NCI-H1694 treated with DMSO at 0.1 percent for 48 hours (cell line): ENCODE results near the gene STOX2.

Source experiments
- DNase-seq: peaks from one replicate; lab custom pipeline; 2025; lab: John Stamatoyannopoulos, UW

The STOX2 gene

GRCh38 chr4:183986291-183986970 lies 81.3 kb downstream of the STOX2 start:
- no peak for DNase-seq

DNA sequence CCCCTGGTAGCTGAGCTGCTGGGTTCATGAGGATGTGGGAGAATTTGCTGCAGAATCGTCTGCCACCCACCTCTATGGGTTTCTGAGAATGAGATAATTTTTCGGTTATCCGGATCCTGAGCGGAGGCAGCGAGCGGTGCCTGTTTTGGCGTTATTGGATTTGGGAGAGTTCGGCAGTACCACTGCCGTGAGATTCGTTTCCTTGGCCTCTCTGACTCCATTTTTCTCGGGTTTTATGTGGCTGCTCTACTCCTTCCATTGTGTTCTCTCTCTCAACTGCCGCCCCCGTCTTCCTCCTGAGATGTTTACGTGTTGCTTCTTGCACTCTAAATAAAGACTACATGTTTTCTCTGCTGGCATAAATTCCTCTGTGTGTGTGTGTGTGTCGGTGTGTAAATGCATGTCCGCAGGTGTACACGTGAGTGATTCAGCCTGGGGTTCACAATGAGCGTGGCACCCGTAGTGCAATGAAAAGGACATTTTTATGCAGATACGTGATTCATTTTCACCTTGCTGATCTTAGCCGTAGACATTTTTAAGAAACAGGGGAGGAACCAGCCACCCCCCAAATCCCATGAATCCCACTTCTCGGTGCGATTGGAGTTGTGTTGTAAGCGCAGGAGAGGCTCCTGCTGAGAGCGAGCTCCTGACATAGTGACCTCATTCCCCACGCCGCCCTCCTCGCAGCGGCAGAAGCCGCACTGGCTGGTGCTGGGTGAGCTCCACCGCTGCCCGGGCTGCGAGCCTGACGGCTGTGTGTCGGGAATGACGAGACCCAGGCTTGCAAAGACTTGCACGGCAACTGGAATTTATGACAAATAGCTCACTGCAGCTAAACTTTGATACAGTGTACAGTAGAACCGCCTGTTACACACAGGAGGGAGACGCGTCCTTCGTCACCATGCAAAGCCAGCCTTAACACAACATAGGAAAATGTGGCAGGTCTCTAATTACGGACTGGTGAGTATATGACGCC lies 82.2 kb downstream of the STOX2 start:
- DNase-seq = no peak

DNA sequence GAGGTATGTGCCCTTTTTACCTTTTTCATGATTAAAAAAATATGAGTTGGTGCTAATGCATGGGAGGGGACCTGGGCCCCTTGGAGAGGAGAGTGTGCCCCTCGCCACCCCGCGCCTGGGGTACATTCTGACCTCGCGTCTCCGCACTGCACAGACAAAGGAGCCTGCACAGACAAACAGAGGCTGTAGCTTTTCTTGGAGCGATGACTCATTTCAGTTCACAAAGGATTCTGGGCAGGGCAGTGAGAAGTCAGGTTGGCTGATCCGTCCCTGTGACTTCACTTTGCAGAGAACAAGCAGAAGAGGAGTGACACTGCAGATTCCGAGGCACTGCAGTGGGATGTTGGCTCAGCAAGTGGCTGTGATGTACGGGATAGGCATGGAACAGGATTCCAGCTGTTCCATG lies 82.9 kb downstream of the STOX2 start:
- DNase-seq = no peak

DNA sequence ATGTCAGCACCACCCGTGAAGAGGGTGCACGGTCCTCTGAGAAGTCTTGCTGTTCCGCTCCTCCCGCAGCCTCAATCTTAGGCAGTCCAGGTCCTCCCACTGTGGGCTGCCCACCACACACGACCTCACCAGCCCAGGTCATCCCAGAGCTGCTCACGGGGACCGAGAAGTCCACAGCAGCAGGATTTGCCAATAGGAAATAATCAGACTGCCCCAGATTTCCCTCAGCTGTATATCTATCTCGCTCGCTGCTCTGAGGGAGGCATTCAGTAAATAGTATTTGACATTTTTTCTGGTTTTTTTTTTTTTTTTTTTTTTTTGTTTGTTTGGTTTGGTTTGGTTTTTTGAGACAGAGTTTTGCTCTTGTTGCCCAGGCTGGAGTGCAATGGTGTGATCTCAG lies 83.8 kb downstream of the STOX2 start:
- DNase-seq = no peak

DNA sequence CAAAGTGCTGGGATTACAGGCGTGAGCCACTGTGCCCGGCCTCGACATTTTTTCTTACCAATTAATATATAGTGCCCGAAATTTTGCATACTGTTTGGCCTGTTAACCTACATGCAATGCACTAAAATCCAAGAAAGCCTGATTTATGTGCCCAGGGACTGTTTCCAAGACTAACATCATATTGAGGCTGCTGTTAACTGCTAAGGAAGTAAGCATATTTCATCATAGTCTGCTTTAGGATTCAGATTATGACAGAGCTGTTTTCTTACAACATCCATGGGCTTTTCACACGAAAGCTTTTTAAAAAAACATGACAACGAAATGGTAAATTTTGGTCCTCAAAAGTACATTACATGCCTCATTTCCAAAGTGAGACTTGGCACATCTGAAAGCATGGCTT lies 84.4 kb downstream of the STOX2 start:
- no peak for DNase-seq

DNA sequence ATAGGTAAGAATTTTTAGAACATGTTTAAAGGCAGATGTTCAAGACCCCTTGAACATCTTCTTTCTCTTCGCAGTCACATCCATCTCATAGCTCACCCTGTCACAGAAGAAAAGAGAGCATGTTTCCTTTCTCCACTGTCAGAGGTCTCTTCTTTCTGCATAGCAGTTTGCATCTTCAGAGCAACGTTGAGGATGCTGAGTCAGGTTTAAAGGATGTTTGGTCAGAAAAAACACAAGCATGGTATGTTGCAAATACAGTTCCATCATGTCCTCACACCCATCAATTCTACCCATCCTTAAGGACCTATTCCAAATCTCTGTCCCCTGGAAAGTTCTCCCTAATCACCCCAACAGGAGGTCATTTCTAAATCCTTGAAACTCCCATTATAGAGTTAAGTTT lies 84.8 kb downstream of the STOX2 start:
- DNase-seq = no peak

- no peak for DNase-seq
Observed at GRCh38 chr4:183993676-183994075, 88.6 kb downstream of the STOX2 start.

DNA sequence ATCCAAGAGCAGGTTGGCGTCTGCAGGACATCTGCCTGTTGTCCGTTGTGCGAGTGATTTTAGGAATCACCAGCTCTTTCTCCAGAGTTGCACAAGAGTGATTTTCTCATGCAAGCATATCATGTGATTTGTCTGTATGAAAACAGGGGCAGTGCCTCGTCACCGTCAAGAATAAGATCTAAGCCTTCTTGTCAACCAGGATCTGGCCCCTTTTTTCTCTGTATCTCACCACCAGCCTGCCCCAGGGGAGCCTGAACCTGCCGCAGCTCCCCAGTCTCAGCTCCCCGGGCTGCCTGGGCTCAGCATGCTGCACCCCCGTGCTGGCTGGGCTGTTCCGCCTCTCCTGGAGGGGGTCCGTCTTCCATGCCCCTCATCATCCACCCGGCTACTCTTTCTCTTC lies 90.5 kb downstream of the STOX2 start:
- no peak for DNase-seq

- no peak for DNase-seq
Observed at GRCh38 chr4:183996868-183997267, 91.8 kb downstream of the STOX2 start.

- no peak for DNase-seq
Observed at GRCh38 chr4:183999435-183999834, 94.3 kb downstream of the STOX2 start.

- no peak for DNase-seq
Observed at GRCh38 chr4:184000457-184001396, 95.6 kb downstream of the STOX2 start.

DNA sequence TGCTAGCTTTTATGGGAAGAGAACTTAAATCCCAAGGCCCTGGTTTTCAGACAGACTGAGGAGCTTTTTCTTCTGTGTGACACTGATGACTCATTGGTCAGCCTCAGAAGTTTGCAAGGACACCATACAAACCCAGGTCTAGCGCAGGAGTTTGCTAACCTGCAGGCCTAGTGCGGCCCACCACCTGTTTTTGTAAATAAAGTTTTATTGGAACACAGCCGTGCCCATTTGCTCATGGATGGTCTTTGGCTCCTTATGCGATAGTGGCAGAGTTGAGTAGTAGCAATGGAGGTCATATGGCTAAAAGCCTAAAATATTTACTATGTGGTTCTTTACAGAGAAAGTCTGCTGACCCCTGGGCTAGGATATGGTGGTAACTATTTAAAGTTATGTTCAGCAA lies 98.3 kb downstream of the STOX2 start:
- DNase-seq = no peak

- DNase-seq = no peak
Observed at GRCh38 chr4:184007891-184008290, 102.8 kb downstream of the STOX2 start.

DNA sequence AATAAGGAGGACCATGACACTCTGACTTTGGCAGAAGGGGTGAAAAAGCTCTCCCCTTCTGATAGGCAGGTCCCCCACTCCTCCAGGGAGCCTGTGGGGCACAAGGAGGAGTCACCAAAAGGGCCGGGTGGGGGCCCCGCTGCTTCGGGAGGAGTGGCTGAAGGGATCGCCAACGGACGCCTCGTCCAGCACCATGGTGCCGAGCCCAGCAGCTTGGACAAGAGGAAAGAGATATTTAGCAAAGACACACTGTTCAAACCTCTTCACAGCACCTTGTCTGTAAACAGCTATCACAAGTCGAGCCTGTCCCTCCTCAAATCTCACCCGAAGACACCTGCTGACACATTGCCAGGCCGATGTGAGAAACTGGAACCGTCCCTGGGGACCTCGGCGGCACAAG lies 105.6 kb downstream of the STOX2 start:
- DNase-seq = no peak

DNA sequence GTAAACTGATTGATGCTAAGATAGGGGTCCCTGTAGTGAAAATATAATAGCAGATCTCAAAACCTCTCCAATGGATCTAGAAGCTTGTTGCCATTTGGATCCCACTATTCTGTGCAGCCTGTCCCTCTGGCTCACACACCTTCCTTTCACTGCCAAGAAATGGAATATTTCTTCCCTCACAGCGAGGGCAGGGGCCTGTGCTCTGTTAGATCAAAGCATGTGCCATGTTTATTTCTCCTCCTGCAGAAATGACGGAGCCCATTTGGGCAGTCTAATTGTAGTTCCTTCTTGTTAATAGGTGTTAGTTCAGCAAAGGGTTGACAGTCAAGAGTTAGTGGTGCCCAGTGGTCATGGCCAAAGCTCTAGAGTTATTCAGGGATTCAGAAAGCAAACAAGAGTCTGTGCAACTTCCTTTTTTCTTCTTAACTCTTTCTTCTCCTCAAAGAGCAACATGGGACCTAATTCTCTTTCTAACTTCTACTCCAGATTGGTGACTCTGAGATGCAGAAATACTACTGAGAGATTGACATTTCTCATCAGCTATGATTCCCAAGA lies 106.8 kb downstream of the STOX2 start:
- no peak for DNase-seq

- DNase-seq = no peak
Observed at GRCh38 chr4:184012937-184013336, 107.8 kb downstream of the STOX2 start.

- DNase-seq = no peak
Observed at GRCh38 chr4:184014301-184014700, 109.2 kb downstream of the STOX2 start.

DNA sequence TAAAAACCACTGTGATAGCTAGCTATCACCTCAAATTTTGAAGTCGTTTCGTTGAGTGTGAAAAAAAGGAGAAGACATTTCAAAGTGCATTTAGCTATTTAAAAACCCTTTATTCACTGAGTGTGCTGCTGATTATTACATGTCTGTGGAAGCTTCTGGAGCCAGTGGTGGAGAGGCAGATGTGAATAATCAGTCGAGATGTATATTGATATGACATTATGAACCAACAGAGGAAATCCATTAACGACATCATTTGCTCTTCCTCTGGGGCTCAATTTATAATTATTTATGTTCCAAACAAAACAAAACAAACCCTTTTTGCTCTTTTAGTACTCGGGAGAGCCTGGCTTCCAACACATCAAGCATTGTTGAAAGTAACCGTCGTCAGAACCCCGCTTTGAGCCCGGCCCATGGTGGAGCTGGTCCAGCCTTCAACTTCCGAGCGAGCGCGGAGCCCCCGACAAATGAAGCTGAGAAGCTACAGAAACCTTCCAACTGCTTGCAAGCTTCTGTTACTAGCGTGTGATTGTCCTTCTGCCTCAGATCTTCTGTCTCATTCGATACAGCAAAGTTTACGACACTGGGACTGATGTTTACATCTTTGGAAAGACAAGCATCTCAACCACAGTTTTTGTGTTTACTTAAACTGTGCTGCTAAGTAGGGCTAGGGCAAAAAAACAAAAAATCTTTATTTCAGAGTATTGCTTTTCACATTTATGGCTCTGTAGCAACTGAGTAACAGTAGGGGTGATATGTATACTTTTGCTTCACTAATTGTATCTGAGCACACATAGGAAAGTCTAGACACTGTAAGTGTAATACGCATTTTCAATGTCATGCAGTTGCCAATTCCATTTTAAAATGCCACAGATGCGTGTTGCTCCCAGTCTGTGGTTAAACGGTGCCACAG lies 111.9 kb downstream of the STOX2 start:
- DNase-seq = no peak

DNA sequence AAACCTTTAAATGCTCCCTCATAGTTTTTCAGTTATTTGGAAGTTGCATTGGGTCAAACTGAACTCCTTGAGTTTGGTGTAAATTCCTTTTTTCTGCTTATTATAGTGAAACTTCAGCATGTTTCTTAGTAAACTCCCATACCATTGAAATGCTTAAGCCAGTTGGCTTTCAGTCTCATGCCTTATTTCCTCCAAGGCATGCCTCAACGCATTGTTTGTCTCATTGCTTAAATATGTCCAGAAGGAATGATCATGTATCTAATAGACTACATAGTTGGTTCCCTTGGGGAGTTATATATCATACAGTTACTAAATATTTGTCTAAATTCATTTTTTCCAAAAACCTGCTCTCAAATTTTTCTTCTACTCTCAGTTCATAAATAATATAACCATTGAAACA lies 114.0 kb downstream of the STOX2 start:
- DNase-seq = no peak

DNA sequence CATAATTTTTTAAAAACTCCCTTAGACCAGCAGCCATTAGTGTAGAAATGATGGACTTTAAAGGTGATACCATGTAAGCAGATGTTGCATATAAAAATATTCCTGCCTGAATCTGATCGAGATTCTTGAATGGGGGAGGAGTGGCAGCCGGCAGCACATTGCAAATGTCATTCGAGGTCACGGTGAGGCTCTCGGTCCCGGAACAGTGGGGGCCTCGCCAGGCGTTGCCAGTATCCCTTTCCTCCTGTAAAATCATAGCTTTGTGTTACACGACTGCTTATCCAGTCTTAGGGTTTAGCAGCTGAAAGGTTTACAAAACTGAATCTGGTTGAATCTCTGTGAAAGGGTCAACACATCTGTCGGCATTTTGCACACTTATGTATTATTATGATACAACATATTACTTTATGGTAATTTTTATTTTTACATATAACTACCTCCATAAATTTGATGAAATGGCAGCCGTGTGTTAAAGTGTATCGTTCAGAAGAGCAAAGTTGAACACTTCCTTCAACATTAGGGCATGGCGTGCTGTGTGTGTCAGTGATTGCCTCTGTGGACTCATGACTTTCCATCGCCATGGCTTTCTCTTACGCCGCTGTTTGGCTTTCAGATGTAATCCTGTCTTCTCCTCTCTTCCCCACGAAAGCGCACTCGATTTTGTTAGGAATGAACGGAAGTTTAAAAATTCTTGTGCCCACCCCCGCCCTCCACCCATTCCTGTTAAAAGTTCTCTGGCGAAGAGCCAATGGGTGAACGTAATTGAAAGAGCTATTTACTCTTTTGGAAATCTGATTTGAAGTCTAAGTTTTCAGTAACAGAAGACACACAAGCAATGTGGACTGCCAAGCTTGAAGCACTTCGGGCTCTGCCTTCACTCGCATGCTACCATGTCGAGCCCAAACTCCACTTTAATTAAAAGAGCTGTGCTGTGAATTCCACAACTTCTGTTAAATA lies 114.8 kb downstream of the STOX2 start:
- DNase-seq = no peak
